SU-DHL-6 (cell line): ENCODE measurements around the gene FOSL2.

Experiments used
- CTCF ChIP-seq: fragments of 200-600 bp; sonication (generic); IDR thresholded peaks from one replicate; pipeline ENCODE4 v1.5.1; 2017; ENCODE audit warnings: antibody characterized with exemption, mild to moderate bottlenecking, low read length, moderate library complexity; ENCODE audit not compliant: insufficient read depth, poor library complexity, severe bottlenecking
- EZH2phosphoT487 ChIP-seq: fragments of 200-600 bp; sonication (generic), shearing (Covaris generic); conservative IDR thresholded peaks from 2 replicates; pipeline ENCODE4 v1.6.1; 2018; ENCODE audit warnings: mild to moderate bottlenecking, antibody characterized with exemption, low read length, moderate library complexity, mixed read lengths

GRCh38 chr2:28345619-28346018 is 47.0 kb upstream of the FOSL2 start:
- TF ChIP-seq CTCF: no peak
- no peak for TF ChIP-seq EZH2phosphoT487
